ENCODE results near the gene PAQR3.

DNA sequence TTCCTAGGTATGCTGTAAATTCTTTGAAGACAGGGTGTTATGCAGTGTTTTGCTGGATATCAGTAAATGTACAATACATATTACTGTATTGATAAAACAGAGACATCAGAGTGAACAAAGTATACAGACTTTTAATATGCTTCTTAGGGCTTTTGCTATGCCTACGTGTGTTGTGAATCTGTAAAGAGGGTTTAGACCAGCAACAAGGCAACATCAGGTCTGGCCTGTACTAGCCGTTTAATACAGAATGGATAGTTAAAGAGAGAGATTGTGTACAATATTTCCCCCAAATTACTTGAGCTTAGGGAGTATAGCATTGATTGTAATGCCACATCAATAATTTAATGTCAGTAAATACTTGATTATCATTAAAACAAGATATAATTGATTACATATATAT lies 75.2 kb downstream of the PAQR3 start:
- no peak for TF ChIP-seq HOXB5 (CRISPR knock-in tag; IDR thresholded peaks at IDR 0.05)
- TF ChIP-seq RNF2 (IDR thresholded peaks at IDR 0.05; ENCODE audit: borderline replicate concordance, low read depth) = no peak
- TF ChIP-seq RFX5 (IDR thresholded peaks at IDR 0.05) = no peak
- TF ChIP-seq, protein P1, sequence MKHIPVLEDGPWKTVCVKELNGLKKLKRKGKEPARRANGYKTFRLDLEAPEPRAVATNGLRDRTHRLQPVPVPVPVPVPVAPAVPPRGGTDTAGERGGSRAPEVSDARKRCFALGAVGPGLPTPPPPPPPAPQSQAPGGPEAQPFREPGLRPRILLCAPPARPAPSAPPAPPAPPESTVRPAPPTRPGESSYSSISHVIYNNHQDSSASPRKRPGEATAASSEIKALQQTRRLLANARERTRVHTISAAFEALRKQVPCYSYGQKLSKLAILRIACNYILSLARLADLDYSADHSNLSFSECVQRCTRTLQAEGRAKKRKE (CRISPR knock-in tag; IDR thresholded peaks at IDR 0.05; ENCODE audit: low read depth) = no peak

Measured in A549 (cell line).